ENCODE results near the gene KCTD7.
"Not testable (repeated sequence)": the region's sequence is repeated elsewhere in the genome, so short reads cannot be mapped to it uniquely, and the experiment has no call there.

DNA sequence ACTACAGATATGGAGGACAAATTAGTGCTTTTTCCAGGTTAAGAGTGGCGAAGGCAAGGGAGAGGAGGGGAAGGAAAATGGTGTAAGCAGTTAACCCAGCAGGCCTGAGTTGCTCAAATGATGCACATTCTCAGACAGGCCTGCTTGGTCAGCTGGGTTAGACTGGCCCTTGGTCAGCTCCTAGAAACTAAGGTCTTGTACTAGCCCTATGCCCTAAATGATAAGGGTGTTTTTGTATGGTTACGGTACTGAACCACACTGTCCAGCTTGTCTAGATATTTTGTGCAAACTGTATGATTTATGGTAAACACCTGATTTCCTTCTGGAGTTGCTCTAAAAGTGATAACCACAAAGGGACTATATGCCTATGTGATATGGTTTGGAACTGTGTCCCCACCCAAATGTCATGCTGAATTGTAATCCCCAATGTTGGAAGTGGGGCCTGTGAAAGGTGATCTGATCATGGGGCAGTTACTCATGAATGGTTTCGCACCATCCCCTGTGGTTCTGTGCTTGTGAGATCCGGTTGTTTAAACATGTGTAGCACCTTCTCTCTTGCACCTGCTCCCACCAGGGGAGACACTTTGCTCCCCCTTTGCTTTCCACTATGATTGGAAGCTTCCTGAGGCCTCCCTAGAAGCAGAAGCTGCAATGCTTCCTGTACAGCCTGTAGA is 45.7 kb upstream of the KCTD7 start:
- not testable (repeated sequence) for TF ChIP-seq CTCF (IDR thresholded peaks at IDR 0.05 in 2 of 3, conservative IDR thresholded peaks at IDR 0.05 in 1 of 3; ENCODE audit: borderline replicate concordance in 1 of 3, insufficient read depth in 1 of 3, low read depth in 2 of 3, low read length in 2 of 3); POLR2A (IDR thresholded peaks at IDR 0.05; ENCODE audit: borderline replicate concordance, extremely low read depth, insufficient read depth, insufficient read length); EZH2 (IDR thresholded peaks at IDR 0.05); YY1 (IDR thresholded peaks at IDR 0.05; ENCODE audit: extremely low read depth, insufficient replicate concordance, low read depth, low read length); RAD21 (IDR thresholded peaks at IDR 0.05; ENCODE audit: low read depth)
- TF ChIP-seq, protein P1, sequence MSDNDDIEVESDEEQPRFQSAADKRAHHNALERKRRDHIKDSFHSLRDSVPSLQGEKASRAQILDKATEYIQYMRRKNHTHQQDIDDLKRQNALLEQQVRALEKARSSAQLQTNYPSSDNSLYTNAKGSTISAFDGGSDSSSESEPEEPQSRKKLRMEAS (IDR thresholded peaks at IDR 0.05): not testable (repeated sequence)
